HT1080 (cell line): ENCODE results near the gene GRIA3. TPM values are rescaled to one million over a fixed set of nuclear protein-coding genes. Genes with fewer than 3 reads are reported as not detected.

Experiments used
- DNase-seq: peaks from one replicate; pipeline ENCODE4 v3.0.0-alpha.2; 2015; ENCODE audit warnings: low read depth
- polyA plus RNA-seq, 2 experiments: library from polyadenylated mRNA; depleted of rRNA; stranded (reverse); fragments of >200 nt; gene quantifications; 2 replicates each; pipeline ENCODE4 v1.2.3, GENCODE V29; 2015
- total RNA-seq: library from RNA; depleted of rRNA; stranded (reverse); fragments of >200 nt; shearing (Covaris generic); gene quantifications from 2 replicates; pipeline ENCODE4 v1.2.3, GENCODE V29; 2014; rRNA removed

GRIA3 gene
- total RNA-seq, result not detected in 2 replicates
- not detected in 2 replicates for polyA plus RNA-seq (2015; cell fraction: cytosol; rRNA removed)
- polyA plus RNA-seq (2015; cell fraction: nucleus; rRNA removed), result not detected in 2 replicates

- no peak for DNase-seq
These were observed at the start of gene GRIA3 for GRCh38 chrX:123184219-123184865. TSS of gene GRIA3 (plus strand) at chrX:123184278. CDS start at chrX:123184536, 258 bp downstream.

GRCh38 chrX:123138473-123138872 is 45.6 kb upstream of the GRIA3 start:
- DNase-seq, result no peak

- no peak for DNase-seq
These were observed 43.6 kb upstream of the GRIA3 start for GRCh38 chrX:123140454-123140853.

- no peak for DNase-seq
These were observed 43.2 kb upstream of the GRIA3 start for GRCh38 chrX:123140904-123141303.

- peak; percentile 15 for DNase-seq
These were observed 30.2 kb upstream of the GRIA3 start for GRCh38 chrX:123153846-123154335.

- DNase-seq, result peak; percentile 28
These were observed 28.8 kb upstream of the GRIA3 start for GRCh38 chrX:123155327-123155726.

GRCh38 chrX:123157586-123157985 is 26.5 kb upstream of the GRIA3 start:
- DNase-seq, result no peak

GRCh38 chrX:123159403-123159802 is 24.7 kb upstream of the GRIA3 start:
- no peak for DNase-seq

- DNase-seq, result no peak
These were observed 16.5 kb upstream of the GRIA3 start for GRCh38 chrX:123167621-123168020.

- DNase-seq, result peak; percentile 66
These were observed 14.7 kb upstream of the GRIA3 start for GRCh38 chrX:123169247-123169901.

- no peak for DNase-seq
These were observed 13.5 kb upstream of the GRIA3 start for GRCh38 chrX:123170546-123170945.

- DNase-seq, result peak; percentile 30
These were observed 12.3 kb upstream of the GRIA3 start for GRCh38 chrX:123171781-123172180.

- DNase-seq, result no peak
These were observed 11.2 kb upstream of the GRIA3 start for GRCh38 chrX:123172869-123173268.

- DNase-seq, result peak; percentile 5
These were observed 10.2 kb upstream of the GRIA3 start for GRCh38 chrX:123173833-123174232.

GRCh38 chrX:123175366-123176122 is 8.5 kb upstream of the GRIA3 start:
- DNase-seq, result no peak

- DNase-seq, result no peak
These were observed 2.7 kb upstream of the GRIA3 start for GRCh38 chrX:123181233-123181914.

GRCh38 chrX:123184866-123185276 is 793 bp downstream of the GRIA3 start:
- no peak for DNase-seq

- DNase-seq, result no peak
These were observed 1.6 kb downstream of the GRIA3 start for GRCh38 chrX:123185721-123186120.

- DNase-seq, result no peak
These were observed 2.7 kb downstream of the GRIA3 start for GRCh38 chrX:123186801-123187200.

- DNase-seq, result no peak
These were observed 4.0 kb downstream of the GRIA3 start for GRCh38 chrX:123188081-123188480.

GRCh38 chrX:123189338-123189737 is 5.3 kb downstream of the GRIA3 start:
- no peak for DNase-seq
